IMR-90 (cell line): Measurements from ENCODE around the gene ATP6V1G1. TPM values are rescaled to one million over a fixed set of nuclear protein-coding genes. Genes with fewer than 3 reads are reported as not detected.
A peak's percentile ranks its signal among the peaks of the same experiment; 100 is the strongest.

Experiments
- MAZ ChIP-seq: IDR thresholded peaks from 2 replicates; pipeline ENCODE4 v1.6.1; 2012; ENCODE audit warnings: low read depth, mild to moderate bottlenecking, low read length, improper control_type of control experiment, moderate library complexity, borderline replicate concordance
- SMC3 ChIP-seq: fragments of 150-350 bp; IDR thresholded peaks from 2 replicates; pipeline ENCODE4 v1.6.1; 2016; ENCODE audit warnings: low read depth, mild to moderate bottlenecking, antibody characterized with exemption, low read length, moderate library complexity
- USF2 ChIP-seq: fragments of 150-350 bp; IDR thresholded peaks from 2 replicates; pipeline ENCODE4 v1.6.1; 2017; ENCODE audit warnings: mild to moderate bottlenecking, antibody characterized with exemption, low read length, low read depth
- polyA plus RNA-seq, 3 experiments: library from polyadenylated mRNA; depleted of rRNA; stranded (reverse); fragments of >200 nt; gene quantifications; 2 replicates each; pipeline ENCODE4 v1.2.3, GENCODE V29; 2012; ENCODE audit warnings: low replicate concordance in 1 of 3
- total RNA-seq: library from RNA; depleted of rRNA; stranded (reverse); fragments of >200 nt; gene quantifications from 2 replicates; pipeline ENCODE4 v1.2.3, GENCODE V29; 2012

The ATP6V1G1 gene
- total and polyA plus RNA-seq, 2 of the 4 experiments (the other 2 are of a cell fraction), result 52.0 to 70.9 TPM

GRCh38 chr9:114551750-114552685, 35.6 kb upstream of the ATP6V1G1 start (continued):
- TF ChIP-seq USF2 (no peak), SMC3 (0 out of 2 replicates have a peak, but pooled peaks have one; percentile 7), MAZ (no peak)
